Measurements from ENCODE around the gene ZNF750.

Gene ZNF750

DNA sequence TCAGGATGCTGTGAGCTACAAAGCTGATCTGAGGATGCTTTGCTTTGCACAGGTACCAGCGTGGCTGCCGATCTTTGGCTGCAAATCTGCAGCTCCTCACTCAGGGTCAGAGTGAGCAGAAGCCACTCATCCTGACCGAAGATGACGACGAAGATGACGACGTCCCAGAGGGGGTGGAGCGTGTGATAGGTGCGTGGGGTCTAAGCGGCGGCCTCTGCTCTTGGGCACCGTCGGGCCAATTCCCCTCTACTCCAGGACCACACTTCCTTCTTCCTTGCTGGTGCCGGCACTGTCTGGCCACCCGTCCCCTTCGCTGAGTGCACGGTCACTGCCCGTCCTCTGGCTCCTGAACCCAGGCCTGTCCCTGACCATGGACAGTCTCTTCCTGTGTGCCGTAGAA is 34.0 kb downstream of the ZNF750 start:
- Histone ChIP-seq H3K27ac (ENCODE audit: extremely low read depth, low read depth, low read length) (no peak overlapping the region), H3K36me3 (ENCODE audit: control insufficient read depth in 2 of 2, insufficient read depth in 1 of 2, low read length in 2 of 2) (peaks cover 0 to 50% of the 10 kb centered on the region in 2 experiments; a peak in 2 of 3 replicates), H3K4me3 (ENCODE audit: low read depth, low read length) (no peak overlapping the region), H3K4me1 (ENCODE audit: control insufficient read depth, insufficient read depth, low read length) (no peaks in the 10 kb centered on the region), H3K9me3 (ENCODE audit: control insufficient read depth, insufficient read depth, low read depth, low read length) (no peaks in the 10 kb centered on the region)
- ChIA-PET CTCF (interaction anchor here (0.6 kb wide), 1 partner anchor 140 kb away, joined by 3 read pairs; no protein-coding TSS in a partner anchor), POLR2A (no interaction called here)
- TF ChIP-seq ZNF670 (tag by site-specific recombination; IDR thresholded peaks at IDR 0.05; ENCODE audit: low read depth) (no peak), SP3 (tag by site-specific recombination; IDR thresholded peaks at IDR 0.05) (no peak), ZNF114 (tag by site-specific recombination; IDR thresholded peaks at IDR 0.05) (no peak), ZNF561 (tag by site-specific recombination; IDR thresholded peaks at IDR 0.05; ENCODE audit: borderline replicate concordance) (no peak), HOXD13 (CRISPR knock-in tag; IDR thresholded peaks at IDR 0.05; ENCODE audit: borderline replicate concordance) (no peak), ZNF223 (tag by site-specific recombination; IDR thresholded peaks at IDR 0.05) (no peak), ZNF132 (tag by site-specific recombination; IDR thresholded peaks at IDR 0.05; ENCODE audit: borderline replicate concordance) (no peak), ZNF174 (tag by site-specific recombination; IDR thresholded peaks at IDR 0.05) (no peak), ZNF391 (tag by site-specific recombination; IDR thresholded peaks at IDR 0.05; ENCODE audit: borderline replicate concordance, low read depth) (no peak), SCRT2 (tag by site-specific recombination; IDR thresholded peaks at IDR 0.05) (no peak), ZNF416 (tag by site-specific recombination; IDR thresholded peaks at IDR 0.05) (no peak), GLIS2 (tag by site-specific recombination; IDR thresholded peaks at IDR 0.05) (no peak), ZNF558 (tag by site-specific recombination; IDR thresholded peaks at IDR 0.05) (no peak), ZNF654 (tag by site-specific recombination; IDR thresholded peaks at IDR 0.05; ENCODE audit: low read depth) (no peak), ZNF791 (tag by site-specific recombination; IDR thresholded peaks at IDR 0.05) (no peak), ZBTB20 (tag by site-specific recombination; IDR thresholded peaks at IDR 0.05) (no peak), ZNF658 (tag by site-specific recombination; IDR thresholded peaks at IDR 0.05) (no peak)
- TF ChIP-seq, protein P1, sequence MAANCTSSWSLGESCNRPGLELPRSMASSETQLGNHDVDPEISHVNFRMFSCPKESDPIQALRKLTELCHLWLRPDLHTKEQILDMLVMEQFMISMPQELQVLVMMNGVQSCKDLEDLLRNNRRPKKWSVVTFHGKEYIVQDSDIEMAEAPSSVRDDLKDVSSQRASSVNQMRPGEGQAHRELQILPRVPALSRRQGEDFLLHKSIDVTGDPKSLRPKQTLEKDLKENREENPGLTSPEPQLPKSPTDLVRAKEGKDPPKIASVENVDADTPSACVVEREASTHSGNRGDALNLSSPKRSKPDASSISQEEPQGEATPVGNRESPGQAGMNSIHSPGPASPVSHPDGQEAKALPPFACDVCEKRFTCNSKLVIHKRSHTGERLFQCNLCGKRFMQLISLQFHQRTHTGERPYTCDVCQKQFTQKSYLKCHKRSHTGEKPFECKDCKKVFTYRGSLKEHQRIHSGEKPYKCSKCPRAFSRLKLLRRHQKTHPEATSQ (tag by site-specific recombination; IDR thresholded peaks at IDR 0.05) = no peak
- TF ChIP-seq, protein P2, sequence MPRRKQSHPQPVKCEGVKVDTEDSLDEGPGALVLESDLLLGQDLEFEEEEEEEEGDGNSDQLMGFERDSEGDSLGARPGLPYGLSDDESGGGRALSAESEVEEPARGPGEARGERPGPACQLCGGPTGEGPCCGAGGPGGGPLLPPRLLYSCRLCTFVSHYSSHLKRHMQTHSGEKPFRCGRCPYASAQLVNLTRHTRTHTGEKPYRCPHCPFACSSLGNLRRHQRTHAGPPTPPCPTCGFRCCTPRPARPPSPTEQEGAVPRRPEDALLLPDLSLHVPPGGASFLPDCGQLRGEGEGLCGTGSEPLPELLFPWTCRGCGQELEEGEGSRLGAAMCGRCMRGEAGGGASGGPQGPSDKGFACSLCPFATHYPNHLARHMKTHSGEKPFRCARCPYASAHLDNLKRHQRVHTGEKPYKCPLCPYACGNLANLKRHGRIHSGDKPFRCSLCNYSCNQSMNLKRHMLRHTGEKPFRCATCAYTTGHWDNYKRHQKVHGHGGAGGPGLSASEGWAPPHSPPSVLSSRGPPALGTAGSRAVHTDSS (tag by site-specific recombination; IDR thresholded peaks at IDR 0.05) = no peak
- TF ChIP-seq, protein P3, sequence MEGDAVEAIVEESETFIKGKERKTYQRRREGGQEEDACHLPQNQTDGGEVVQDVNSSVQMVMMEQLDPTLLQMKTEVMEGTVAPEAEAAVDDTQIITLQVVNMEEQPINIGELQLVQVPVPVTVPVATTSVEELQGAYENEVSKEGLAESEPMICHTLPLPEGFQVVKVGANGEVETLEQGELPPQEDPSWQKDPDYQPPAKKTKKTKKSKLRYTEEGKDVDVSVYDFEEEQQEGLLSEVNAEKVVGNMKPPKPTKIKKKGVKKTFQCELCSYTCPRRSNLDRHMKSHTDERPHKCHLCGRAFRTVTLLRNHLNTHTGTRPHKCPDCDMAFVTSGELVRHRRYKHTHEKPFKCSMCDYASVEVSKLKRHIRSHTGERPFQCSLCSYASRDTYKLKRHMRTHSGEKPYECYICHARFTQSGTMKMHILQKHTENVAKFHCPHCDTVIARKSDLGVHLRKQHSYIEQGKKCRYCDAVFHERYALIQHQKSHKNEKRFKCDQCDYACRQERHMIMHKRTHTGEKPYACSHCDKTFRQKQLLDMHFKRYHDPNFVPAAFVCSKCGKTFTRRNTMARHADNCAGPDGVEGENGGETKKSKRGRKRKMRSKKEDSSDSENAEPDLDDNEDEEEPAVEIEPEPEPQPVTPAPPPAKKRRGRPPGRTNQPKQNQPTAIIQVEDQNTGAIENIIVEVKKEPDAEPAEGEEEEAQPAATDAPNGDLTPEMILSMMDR (tag by site-specific recombination; IDR thresholded peaks at IDR 0.05) = no peak

DNA sequence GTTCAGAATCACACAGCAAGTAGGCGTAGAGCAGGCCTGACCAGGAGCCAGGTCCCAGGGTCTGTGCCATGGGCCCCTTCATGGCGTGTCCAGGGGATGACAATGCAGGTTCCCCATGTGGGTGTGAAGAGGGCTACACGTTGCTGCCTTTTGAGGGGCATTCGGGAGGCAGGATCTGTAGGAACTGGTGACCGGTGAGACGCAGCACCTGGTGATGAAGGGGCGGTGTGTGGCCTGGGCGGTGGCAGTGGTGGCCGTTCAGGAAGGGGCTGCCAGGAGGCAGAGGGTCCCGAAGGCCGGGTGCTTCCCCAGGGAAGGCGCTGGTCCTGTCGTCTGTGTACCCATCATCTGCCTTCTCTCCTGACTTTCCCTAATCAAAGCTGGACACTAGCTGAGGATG is 34.6 kb downstream of the ZNF750 start:
- no peaks in the 10 kb centered on the region for H3K4me1 ChIP-seq (ENCODE audit: control insufficient read depth, insufficient read depth, low read length)
- peaks cover 0 to 51% of the 10 kb centered on the region in 2 experiments; a peak in 2 of 3 replicates for H3K36me3 ChIP-seq (ENCODE audit: control insufficient read depth in 2 of 2, insufficient read depth in 1 of 2, low read length in 2 of 2)
- ChIA-PET CTCF (interaction anchor here (0.6 to 1.3 kb wide), 2 partner anchors 30 to 141 kb away, joined by 3 read pairs; no protein-coding TSS in a partner anchor), POLR2A (no interaction called here)
- H3K4me3 ChIP-seq (ENCODE audit: low read depth, low read length) = no peak overlapping the region
- H3K9me3 ChIP-seq (ENCODE audit: control insufficient read depth, insufficient read depth, low read depth, low read length) = no peaks in the 10 kb centered on the region
- no peak overlapping the region for H3K27ac ChIP-seq (ENCODE audit: extremely low read depth, low read depth, low read length)
- TF ChIP-seq GLI2 (tag by site-specific recombination; IDR thresholded peaks at IDR 0.05; ENCODE audit: borderline replicate concordance, low read depth) = no peak
- TF ChIP-seq, protein P4, sequence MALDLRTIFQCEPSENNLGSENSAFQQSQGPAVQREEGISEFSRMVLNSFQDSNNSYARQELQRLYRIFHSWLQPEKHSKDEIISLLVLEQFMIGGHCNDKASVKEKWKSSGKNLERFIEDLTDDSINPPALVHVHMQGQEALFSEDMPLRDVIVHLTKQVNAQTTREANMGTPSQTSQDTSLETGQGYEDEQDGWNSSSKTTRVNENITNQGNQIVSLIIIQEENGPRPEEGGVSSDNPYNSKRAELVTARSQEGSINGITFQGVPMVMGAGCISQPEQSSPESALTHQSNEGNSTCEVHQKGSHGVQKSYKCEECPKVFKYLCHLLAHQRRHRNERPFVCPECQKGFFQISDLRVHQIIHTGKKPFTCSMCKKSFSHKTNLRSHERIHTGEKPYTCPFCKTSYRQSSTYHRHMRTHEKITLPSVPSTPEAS (tag by site-specific recombination; IDR thresholded peaks at IDR 0.05) = no peak
- TF ChIP-seq, protein P5, sequence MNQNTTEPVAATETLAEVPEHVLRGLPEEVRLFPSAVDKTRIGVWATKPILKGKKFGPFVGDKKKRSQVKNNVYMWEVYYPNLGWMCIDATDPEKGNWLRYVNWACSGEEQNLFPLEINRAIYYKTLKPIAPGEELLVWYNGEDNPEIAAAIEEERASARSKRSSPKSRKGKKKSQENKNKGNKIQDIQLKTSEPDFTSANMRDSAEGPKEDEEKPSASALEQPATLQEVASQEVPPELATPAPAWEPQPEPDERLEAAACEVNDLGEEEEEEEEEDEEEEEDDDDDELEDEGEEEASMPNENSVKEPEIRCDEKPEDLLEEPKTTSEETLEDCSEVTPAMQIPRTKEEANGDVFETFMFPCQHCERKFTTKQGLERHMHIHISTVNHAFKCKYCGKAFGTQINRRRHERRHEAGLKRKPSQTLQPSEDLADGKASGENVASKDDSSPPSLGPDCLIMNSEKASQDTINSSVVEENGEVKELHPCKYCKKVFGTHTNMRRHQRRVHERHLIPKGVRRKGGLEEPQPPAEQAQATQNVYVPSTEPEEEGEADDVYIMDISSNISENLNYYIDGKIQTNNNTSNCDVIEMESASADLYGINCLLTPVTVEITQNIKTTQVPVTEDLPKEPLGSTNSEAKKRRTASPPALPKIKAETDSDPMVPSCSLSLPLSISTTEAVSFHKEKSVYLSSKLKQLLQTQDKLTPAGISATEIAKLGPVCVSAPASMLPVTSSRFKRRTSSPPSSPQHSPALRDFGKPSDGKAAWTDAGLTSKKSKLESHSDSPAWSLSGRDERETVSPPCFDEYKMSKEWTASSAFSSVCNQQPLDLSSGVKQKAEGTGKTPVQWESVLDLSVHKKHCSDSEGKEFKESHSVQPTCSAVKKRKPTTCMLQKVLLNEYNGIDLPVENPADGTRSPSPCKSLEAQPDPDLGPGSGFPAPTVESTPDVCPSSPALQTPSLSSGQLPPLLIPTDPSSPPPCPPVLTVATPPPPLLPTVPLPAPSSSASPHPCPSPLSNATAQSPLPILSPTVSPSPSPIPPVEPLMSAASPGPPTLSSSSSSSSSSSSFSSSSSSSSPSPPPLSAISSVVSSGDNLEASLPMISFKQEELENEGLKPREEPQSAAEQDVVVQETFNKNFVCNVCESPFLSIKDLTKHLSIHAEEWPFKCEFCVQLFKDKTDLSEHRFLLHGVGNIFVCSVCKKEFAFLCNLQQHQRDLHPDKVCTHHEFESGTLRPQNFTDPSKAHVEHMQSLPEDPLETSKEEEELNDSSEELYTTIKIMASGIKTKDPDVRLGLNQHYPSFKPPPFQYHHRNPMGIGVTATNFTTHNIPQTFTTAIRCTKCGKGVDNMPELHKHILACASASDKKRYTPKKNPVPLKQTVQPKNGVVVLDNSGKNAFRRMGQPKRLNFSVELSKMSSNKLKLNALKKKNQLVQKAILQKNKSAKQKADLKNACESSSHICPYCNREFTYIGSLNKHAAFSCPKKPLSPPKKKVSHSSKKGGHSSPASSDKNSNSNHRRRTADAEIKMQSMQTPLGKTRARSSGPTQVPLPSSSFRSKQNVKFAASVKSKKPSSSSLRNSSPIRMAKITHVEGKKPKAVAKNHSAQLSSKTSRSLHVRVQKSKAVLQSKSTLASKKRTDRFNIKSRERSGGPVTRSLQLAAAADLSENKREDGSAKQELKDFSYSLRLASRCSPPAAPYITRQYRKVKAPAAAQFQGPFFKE (tag by site-specific recombination; IDR thresholded peaks at IDR 0.05; ENCODE audit: borderline replicate concordance) = no peak
- no peak for TF ChIP-seq HOXC10 (CRISPR knock-in tag; IDR thresholded peaks at IDR 0.05)
- TF ChIP-seq ZNF266 (tag by site-specific recombination; IDR thresholded peaks at IDR 0.05; ENCODE audit: low read depth) = no peak
- no peak for TF ChIP-seq ZSCAN23 (tag by site-specific recombination; IDR thresholded peaks at IDR 0.05)

All from HEK293 (cell line).